HepG2 (cell line): ENCODE measurements around the gene CACNA1C. TPM values are rescaled to one million over a fixed set of nuclear protein-coding genes. Genes with fewer than 3 reads are reported as not detected.

Source experiments
- ATAC-seq: fragments of 200-7000 bp; cut with Tn5 transposase; 3 replicates; pipeline ENCODE4 v1.9.1; 2020; ENCODE audit warnings: mild to moderate bottlenecking, moderate library complexity
- BruUV-seq: library from RNA; stranded (reverse); fragments of 400-500 nt; replicated peaks from 2 replicates; lab custom pipeline; 2021; lab: Mats Ljungman, UMichigan
- CTCF ChIA-PET: fragments of 300-600 bp; formaldehyde crosslinking; extraction: SDS; loops from one replicate; lab custom pipeline; 2021; ENCODE audit warnings: low total read pairs, inconsistent platforms, low intra/inter-chr PET ratio; lab: Yijun Ruan, JAX
- POLR2A ChIA-PET: fragments of 350-600 bp; sonication (Branson Sonifier 250); formaldehyde crosslinking; loops from one replicate; lab custom pipeline; 2020; ENCODE audit warnings: antibody characterized with exemption, inconsistent platforms; lab: Yijun Ruan, JAX
- DNase-seq: peaks from one replicate; pipeline ENCODE4 v3.0.0-alpha.2; 2015; ENCODE audit warnings: low spot score
- FAIRE-seq: peaks from 3 replicates; lab custom pipeline; 2011; peaks lifted over from hg19 to GRCh38; lab: Jason Lieb, UNC
- H2AFZ ChIP-seq: one replicate; pipeline ENCODE4 v1.6.1; 2011; ENCODE audit warnings: low read length, inconsistent platforms
- H3K27ac ChIP-seq: fragments of 300-600 bp; 3 replicates; pipeline ENCODE4 v1.8.0; 2011; ENCODE audit warnings: mixed run types, mild to moderate bottlenecking, mixed read lengths, low read length, inconsistent platforms; ENCODE audit not compliant: insufficient read depth; ENCODE audit errors: extremely low read length
- H3K27me3 ChIP-seq, 2 experiments: fragments of 200-600 bp in 1 of 2; 2 replicates in 1 of 2; 3 replicates in 1 of 2; pipeline versions ENCODE4 v1.6.0 to v1.8.0; 2011; ENCODE audit warnings: low read length in 2 of 2, mild to moderate bottlenecking in 2 of 2, moderate library complexity in 2 of 2, inconsistent platforms in 1 of 2; ENCODE audit not compliant: insufficient read depth in 2 of 2, control insufficient read depth in 1 of 2
- H3K36me3 ChIP-seq, 2 experiments: fragments of 200-600 bp in 1 of 2; replicated peaks in 1 of 2; 2 replicates in 1 of 2; 3 replicates in 1 of 2; pipeline versions ENCODE4 v1.5.1 to v1.8.0; 2011; ENCODE audit warnings: low read length in 2 of 2, inconsistent platforms in 1 of 2; ENCODE audit not compliant: insufficient read depth in 2 of 2, control insufficient read depth in 1 of 2
- H3K4me1 ChIP-seq: 2 replicates; pipeline ENCODE4 v1.5.1; 2012; ENCODE audit warnings: low read length, inconsistent platforms; ENCODE audit not compliant: insufficient read depth
- H3K4me2 ChIP-seq: 2 replicates; pipeline ENCODE4 v1.6.0; 2011; ENCODE audit warnings: low read depth, low read length, inconsistent platforms
- H3K4me3 ChIP-seq, 3 experiments: fragments of 200-600 bp in 1 of 3; sonication (generic), shearing (Covaris generic) in 1 of 3; replicated peaks in 1 of 3; 2 replicates each; pipeline ENCODE4 v1.5.1; 2011 to 2016; ENCODE audit warnings: low read length in 3 of 3, inconsistent platforms in 2 of 3, low read depth in 2 of 3, mild to moderate bottlenecking in 2 of 3, control low read depth in 1 of 3, mixed read lengths in 1 of 3; ENCODE audit not compliant: insufficient read depth in 1 of 3
- H3K79me2 ChIP-seq: one replicate; pipeline ENCODE4 v1.6.1; 2011; ENCODE audit warnings: low read length, inconsistent platforms; ENCODE audit not compliant: insufficient read depth
- H3K9ac ChIP-seq: 2 replicates; pipeline ENCODE4 v1.6.0; 2011; ENCODE audit warnings: mild to moderate bottlenecking, low read depth, low read length, inconsistent platforms; ENCODE audit not compliant: insufficient read depth
- H3K9me3 ChIP-seq: 2 replicates; pipeline ENCODE4 v1.5.1; 2012; ENCODE audit warnings: mild to moderate bottlenecking, low read length
- H4K20me1 ChIP-seq: 2 replicates; pipeline ENCODE4 v1.6.0; 2011; ENCODE audit warnings: inconsistent platforms, mild to moderate bottlenecking, low read length, moderate library complexity; ENCODE audit not compliant: insufficient read depth
- SP140L ChIP-seq: sonication (generic); formaldehyde crosslinking; IDR thresholded peaks from 2 replicates; pipeline ENCODE4 v1.4.0; 2020; ENCODE audit warnings: missing genetic modification reagents, borderline replicate concordance
- ZNF143 ChIP-seq: sonication (generic); formaldehyde crosslinking; IDR thresholded peaks from 2 replicates; pipeline ENCODE4 v1.4.0; 2020; ENCODE audit warnings: missing genetic modification reagents
- ZNF205 ChIP-seq: IDR thresholded peaks from 2 replicates; pipeline ENCODE4 v1.6.1; 2018; ENCODE audit warnings: missing biosample characterization, missing genetic modification reagents
- WGBS: methylation state at CpG from one replicate; pipeline ENCODE4 v1.1.6; 2017; ENCODE audit warnings: low lambda C conversion rate; 5-methylcytosine and 5-hydroxymethylcytosine counted together
- in situ Hi-C: cut with HindIII; loops from 2 replicates; pipeline ENCODE4 v1.10.0; 2017; ENCODE audit warnings: low pct_unique_long_range_greater_than_20kb; ENCODE audit not compliant: extremely low pct_ligation_motif_present
- intact Hi-C: fragments of 100-400 bp; cut with micrococcal nuclease; formaldehyde crosslinking; loops from one replicate; pipeline ENCODE4 v1.10.0; 2022; ENCODE audit not compliant: unreplicated experiment
- polyA plus RNA-seq, 8 experiments: library from polyadenylated mRNA; depleted of rRNA in 3 of 8; stranded (reverse) in 7 of 8; unstranded in 1 of 8; fragments of >200 nt; fragmentation: Illumina TruSeq in 4 of 8; extraction: Trizol in 4 of 8; gene quantifications; 2 replicates each; pipeline versions ENCODE4 v1.2.1 to v1.2.3, GENCODE V29; 2011 to 2016; ENCODE audit warnings: low read depth in 4 of 8, missing spikeins in 1 of 8, mixed read lengths in 1 of 8; ENCODE audit not compliant: insufficient read depth in 1 of 8
- total RNA-seq, 5 experiments: library from RNA; depleted of rRNA; stranded (reverse); fragments of >200 nt; fragmentation: Illumina TruSeq; extraction: Trizol; gene quantifications; 2 replicates each; pipeline ENCODE4 v1.2.3, GENCODE V29; 2016; ENCODE audit warnings: low read depth in 1 of 5
- TF ChIP-seq, protein P1 (sequence below): sonication (generic); formaldehyde crosslinking; IDR thresholded peaks from 2 replicates; pipeline ENCODE4 v1.8.0; 2022; ENCODE audit warnings: low read depth, missing genetic modification reagents
- TF ChIP-seq, protein P2 (sequence below): sonication (generic); formaldehyde crosslinking; IDR thresholded peaks from 2 replicates; pipeline ENCODE4 v1.9.0; 2021; ENCODE audit warnings: missing genetic modification reagents, mild to moderate bottlenecking, borderline replicate concordance

The CACNA1C gene
- total and polyA plus RNA-seq, 2 of the 13 experiments (the other 11 are each of a cell fraction or from before 2014, with no cell fraction given) = not detected

DNA sequence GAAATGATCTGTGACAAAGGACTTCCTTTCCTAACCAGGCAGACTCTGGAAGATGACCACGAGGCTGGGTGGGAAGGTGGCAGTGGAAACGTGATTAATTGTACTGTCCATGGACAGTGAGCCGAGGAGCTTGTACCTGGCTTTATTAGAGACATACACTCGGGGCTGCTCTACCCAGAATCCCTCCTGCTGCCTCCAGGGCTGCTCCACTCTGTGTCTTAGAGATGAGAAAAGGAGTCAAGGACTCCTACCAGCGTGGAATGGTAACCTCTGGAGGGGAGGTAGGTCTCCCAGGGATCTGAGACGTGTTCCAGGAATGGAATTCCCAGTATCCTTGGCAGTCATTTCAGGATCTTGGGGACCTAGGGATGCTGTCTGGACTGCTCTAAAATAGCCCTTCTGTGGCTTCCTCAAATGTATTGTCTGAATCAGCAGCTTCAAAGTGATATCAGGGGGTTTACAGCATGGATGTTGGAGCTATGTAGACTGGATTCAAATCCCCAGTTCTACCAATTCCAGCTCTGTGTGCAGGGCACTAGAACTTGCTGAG lies 237.8 kb downstream of the CACNA1C start:
- in situ Hi-C loops (no loop called here), intact Hi-C loops (no loop called here)
- POLR2A ChIA-PET = no interaction called here
- no peaks in the 10 kb centered on the region for H3K36me3 ChIP-seq
- no TSS peak for BruUV-seq
- H2AFZ ChIP-seq = no peak overlapping the region
- no peak overlapping the region for H3K4me3 ChIP-seq
- DNase-seq (no peak), FAIRE-seq (no peak)
- no peaks in the 10 kb centered on the region for H3K79me2 ChIP-seq
- no peaks in the 10 kb centered on the region for H4K20me1 ChIP-seq
- WGBS = 23% methylated on average over 6 of the region's 6 CpGs
- H3K27me3 ChIP-seq = peaks cover 4 to 37% of the 10 kb centered on the region in 2 experiments
- no peak overlapping the region for H3K9ac ChIP-seq
- no peak overlapping the region for H3K27ac ChIP-seq
- CTCF ChIA-PET = interaction anchor here (1.3 kb wide), 1 partner anchor 234 kb away, joined by 7 read pairs; no protein-coding TSS in a partner anchor
- no peaks in the 10 kb centered on the region for H3K9me3 ChIP-seq
- TF ChIP-seq ZNF143 (CRISPR knock-in tag) = no peak
- TF ChIP-seq, protein P1, sequence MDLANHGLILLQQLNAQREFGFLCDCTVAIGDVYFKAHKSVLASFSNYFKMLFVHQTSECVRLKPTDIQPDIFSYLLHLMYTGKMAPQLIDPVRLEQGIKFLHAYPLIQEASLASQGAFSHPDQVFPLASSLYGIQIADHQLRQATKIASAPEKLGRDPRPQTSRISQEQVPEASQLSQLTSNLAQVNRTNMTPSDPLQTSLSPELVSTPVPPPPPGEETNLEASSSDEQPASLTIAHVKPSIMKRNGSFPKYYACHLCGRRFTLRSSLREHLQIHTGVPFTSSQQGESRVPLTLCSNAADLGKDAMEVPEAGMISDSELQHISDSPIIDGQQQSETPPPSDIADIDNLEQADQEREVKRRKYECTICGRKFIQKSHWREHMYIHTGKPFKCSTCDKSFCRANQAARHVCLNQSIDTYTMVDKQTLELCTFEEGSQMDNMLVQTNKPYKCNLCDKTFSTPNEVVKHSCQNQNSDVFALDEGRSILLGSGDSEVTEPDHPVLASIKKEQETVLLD (CRISPR knock-in tag) = no peak
- no peak for TF ChIP-seq SP140L
- TF ChIP-seq ZNF205 (CRISPR knock-in tag) = no peak
- TF ChIP-seq, protein P2, sequence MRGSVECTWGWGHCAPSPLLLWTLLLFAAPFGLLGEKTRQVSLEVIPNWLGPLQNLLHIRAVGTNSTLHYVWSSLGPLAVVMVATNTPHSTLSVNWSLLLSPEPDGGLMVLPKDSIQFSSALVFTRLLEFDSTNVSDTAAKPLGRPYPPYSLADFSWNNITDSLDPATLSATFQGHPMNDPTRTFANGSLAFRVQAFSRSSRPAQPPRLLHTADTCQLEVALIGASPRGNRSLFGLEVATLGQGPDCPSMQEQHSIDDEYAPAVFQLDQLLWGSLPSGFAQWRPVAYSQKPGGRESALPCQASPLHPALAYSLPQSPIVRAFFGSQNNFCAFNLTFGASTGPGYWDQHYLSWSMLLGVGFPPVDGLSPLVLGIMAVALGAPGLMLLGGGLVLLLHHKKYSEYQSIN (CRISPR knock-in tag) = no peak
- TF ChIP-seq, all 625 proteins: peak for 0
- Histone ChIP-seq H3K4me2 (no peak overlapping the region), H3K4me1 (no peaks in the 10 kb centered on the region)
- ATAC-seq = no peak
